ENCODE data around the gene ZNF136.

- no peak for TF ChIP-seq CTCF (IDR thresholded peaks at IDR 0.05; ENCODE audit: control extremely low read depth in 1 of 3, insufficient read depth in 1 of 3, low read depth in 1 of 3, low read length in 3 of 3)
- no peak for TF ChIP-seq CHD2 (IDR thresholded peaks at IDR 0.05; ENCODE audit: low read length)
- TF ChIP-seq POLR2A (IDR thresholded peaks at IDR 0.05; ENCODE audit: control extremely low read depth in 1 of 2, low read depth in 2 of 2, low read length in 2 of 2): no peak
- TF ChIP-seq EGR1 (IDR thresholded peaks at IDR 0.05; ENCODE audit: borderline replicate concordance, low read depth, low read length): no peak
- TF ChIP-seq ATF2 (IDR thresholded peaks at IDR 0.05; ENCODE audit: low read length): no peak
- no peak for TF ChIP-seq PHF8 (conservative IDR thresholded peaks at IDR 0.05; ENCODE audit: low read depth, low read length)
- no peak for TF ChIP-seq MAX (IDR thresholded peaks at IDR 0.05)
- no peak for TF ChIP-seq BRCA1 (IDR thresholded peaks at IDR 0.05; ENCODE audit: low read depth, low read length)
- TF ChIP-seq ZNF274 (IDR thresholded peaks at IDR 0.05; ENCODE audit: borderline replicate concordance, extremely low read depth, low read length): no peak
- TF ChIP-seq JUND (IDR thresholded peaks at IDR 0.05; ENCODE audit: low read length): no peak
- TF ChIP-seq EP300 (IDR thresholded peaks at IDR 0.05; ENCODE audit: borderline replicate concordance in 1 of 2, low read depth in 2 of 2, low read length in 2 of 2): no peak
- TF ChIP-seq EZH2 (IDR thresholded peaks at IDR 0.05; ENCODE audit: low read depth, low read length, severe bottlenecking): no peak
Measured at GRCh38 chr19:12199757-12200419, 37.0 kb downstream of the ZNF136 start.
